Activated naive CD8-positive, alpha-beta T cell treated with anti-CD3 and anti-CD28 coated beads, Interleukin-2, amount 50 U/mL, for 24 hours (primary cell): Measurements from ENCODE around the gene FKRP.
"Not testable (repeated sequence)": the region's sequence is repeated elsewhere in the genome, so short reads cannot be mapped to it uniquely, and the experiment has no call there.

Experiments
- ATAC-seq: fragments of 150-1000 bp; cut with Tn5 transposase; one replicate; pipeline ENCODE4 v1.10.0; 2021
- DNase-seq: peaks from one replicate; pipeline ENCODE4 v3.0.0; 2021
- H3K27ac Mint-ChIP-seq: one replicate; pipeline ENCODE4 v1.8.0; 2021; ENCODE audit warnings: mild to moderate bottlenecking, mixed read lengths
- H3K27me3 Mint-ChIP-seq: one replicate; pipeline ENCODE4 v1.8.0; 2021; ENCODE audit warnings: mixed read lengths
- H3K36me3 Mint-ChIP-seq: one replicate; pipeline ENCODE4 v1.8.0; 2021; ENCODE audit warnings: low read depth, mixed read lengths
- H3K4me1 Mint-ChIP-seq: one replicate; pipeline ENCODE4 v1.8.0; 2021; ENCODE audit warnings: mixed read lengths
- H3K4me3 Mint-ChIP-seq: one replicate; pipeline ENCODE4 v1.8.0; 2021; ENCODE audit warnings: mild to moderate bottlenecking, moderate library complexity, mixed read lengths
- H3K9me3 Mint-ChIP-seq: one replicate; pipeline ENCODE4 v1.8.0; 2021; ENCODE audit warnings: mixed read lengths

The FKRP gene, protein sequence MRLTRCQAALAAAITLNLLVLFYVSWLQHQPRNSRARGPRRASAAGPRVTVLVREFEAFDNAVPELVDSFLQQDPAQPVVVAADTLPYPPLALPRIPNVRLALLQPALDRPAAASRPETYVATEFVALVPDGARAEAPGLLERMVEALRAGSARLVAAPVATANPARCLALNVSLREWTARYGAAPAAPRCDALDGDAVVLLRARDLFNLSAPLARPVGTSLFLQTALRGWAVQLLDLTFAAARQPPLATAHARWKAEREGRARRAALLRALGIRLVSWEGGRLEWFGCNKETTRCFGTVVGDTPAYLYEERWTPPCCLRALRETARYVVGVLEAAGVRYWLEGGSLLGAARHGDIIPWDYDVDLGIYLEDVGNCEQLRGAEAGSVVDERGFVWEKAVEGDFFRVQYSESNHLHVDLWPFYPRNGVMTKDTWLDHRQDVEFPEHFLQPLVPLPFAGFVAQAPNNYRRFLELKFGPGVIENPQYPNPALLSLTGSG

DNA sequence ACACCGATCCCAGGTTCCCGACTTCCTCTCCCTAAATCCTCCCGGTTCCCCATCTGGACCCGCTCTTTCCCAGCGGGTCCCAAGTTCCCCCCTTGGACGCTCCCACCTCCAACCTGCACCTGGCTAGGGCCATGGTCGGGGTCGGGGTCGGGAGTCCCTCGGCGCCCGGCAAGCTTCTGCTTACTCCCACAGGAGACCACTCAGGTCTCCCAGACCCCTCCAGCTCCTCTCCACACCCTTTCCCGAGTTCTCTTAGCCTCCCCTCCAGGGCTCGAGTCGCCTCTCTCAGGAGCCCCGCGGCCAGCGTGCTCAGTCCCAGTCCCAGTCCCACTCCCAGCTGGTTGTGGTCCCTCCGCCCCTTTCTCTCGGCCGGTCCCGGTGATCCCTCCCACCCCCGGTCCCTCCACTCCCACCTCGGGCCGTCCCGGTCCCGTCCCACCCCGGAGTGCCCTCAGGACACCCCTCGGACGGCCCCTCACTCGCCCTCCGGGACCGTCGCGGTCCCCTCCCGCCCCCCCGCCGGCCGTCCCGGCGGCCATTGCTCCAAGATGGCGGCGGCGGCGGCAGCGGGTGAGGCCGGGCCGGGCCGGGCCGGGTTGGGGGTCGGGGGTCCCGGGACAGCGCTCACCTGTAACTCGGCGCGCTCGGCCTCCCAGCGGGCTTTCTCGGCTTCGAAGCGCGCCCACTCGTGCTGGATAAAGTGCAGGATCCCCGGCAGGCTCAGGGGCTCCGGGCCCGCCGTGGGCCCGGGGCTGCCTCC, at the start of gene FKRP:
Gene FKRP (plus strand): TSS at position 537 of the 760 bp plus-strand sequence. CDS start 9,394 bp downstream, outside the sequence.
- peaks cover 16% of the 10 kb centered on the region for H3K36me3 Mint-ChIP-seq
- DNase-seq (peak; percentile 46), ATAC-seq (peak; percentile 38)
- no peaks in the 10 kb centered on the region for H3K27me3 Mint-ChIP-seq
- H3K4me3 Mint-ChIP-seq: peak within 1 kb of the TSS; percentile 93
- peak within 1 kb of the TSS; percentile 88 for H3K27ac Mint-ChIP-seq
- H3K4me1 Mint-ChIP-seq: peaks cover 48% of the 10 kb centered on the region
- no peaks in the 10 kb centered on the region for H3K9me3 Mint-ChIP-seq

DNA sequence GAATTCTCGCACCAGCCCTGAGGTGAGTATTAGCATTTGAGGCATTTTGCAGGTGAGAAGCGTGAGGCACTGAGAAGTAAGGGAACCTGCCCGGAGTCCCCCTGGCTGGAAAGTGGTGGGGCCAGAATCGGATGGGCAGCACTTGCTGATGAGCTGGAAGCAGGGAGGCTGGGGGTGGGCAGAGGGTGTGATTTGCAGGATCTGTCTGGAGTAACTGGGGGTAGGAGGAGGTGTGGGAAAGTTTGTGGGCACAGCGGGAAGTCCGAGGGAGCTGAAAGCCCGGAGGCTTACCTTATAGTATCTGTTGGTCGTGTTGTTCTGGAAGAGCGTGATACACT, 49.0 kb upstream of the FKRP start:
- Mint-ChIP-seq H3K9me3 (no peaks in the 10 kb centered on the region), H3K4me1 (no peaks in the 10 kb centered on the region), H3K4me3 (no peak overlapping the region)

DNA sequence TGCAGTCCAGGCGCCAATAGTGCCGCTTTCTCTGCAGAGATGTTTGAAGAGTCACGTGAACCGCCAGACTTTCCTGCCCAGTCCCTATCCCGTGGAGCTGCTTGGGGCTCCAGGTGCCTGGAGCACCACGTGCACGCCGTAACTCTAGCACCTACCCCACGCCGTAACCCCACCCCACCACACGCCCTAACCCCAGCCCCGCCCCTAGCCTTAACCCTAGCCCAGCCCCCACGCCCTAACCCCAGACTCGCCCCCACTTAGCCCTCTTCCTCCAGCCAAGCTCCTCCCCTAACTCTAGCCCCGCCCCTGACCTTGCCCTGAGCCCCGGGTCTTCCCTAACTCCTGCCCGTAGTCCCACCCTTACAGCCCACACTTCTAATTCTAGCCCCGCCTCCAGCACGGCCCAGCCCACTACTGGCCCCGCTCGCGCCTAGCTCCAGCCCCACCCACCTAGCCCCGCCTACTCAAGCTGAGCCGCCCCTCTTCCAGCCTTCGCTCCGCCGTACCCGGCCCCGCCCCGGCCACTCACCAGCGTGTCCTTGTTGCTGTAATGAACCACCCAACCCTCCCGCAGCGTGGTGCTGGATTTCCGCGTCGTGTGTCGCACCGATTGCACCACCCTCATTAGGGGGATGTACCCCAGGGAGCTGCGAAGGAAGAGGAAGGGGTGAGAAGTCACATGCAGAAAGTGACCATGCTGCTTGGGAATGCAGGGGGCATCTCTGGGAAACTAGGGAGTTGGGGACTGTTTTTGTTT, 48.5 kb upstream of the FKRP start:
- Mint-ChIP-seq H3K9me3 (no peaks in the 10 kb centered on the region), H3K36me3 (peaks cover 49% of the 10 kb centered on the region), H3K4me1 (no peaks in the 10 kb centered on the region), H3K4me3 (no peak overlapping the region), H3K27me3 (no peaks in the 10 kb centered on the region), H3K27ac (no peak overlapping the region)
- DNase-seq: peak; percentile 36
- peak; percentile 48 for ATAC-seq

More for the DNA sequence above, 49.0 kb upstream of the FKRP start:
- ATAC-seq (no peak), DNase-seq (no peak)
- Mint-ChIP-seq H3K27me3 (no peaks in the 10 kb centered on the region), H3K36me3 (peaks cover 50% of the 10 kb centered on the region), H3K27ac (no peak overlapping the region)

DNA sequence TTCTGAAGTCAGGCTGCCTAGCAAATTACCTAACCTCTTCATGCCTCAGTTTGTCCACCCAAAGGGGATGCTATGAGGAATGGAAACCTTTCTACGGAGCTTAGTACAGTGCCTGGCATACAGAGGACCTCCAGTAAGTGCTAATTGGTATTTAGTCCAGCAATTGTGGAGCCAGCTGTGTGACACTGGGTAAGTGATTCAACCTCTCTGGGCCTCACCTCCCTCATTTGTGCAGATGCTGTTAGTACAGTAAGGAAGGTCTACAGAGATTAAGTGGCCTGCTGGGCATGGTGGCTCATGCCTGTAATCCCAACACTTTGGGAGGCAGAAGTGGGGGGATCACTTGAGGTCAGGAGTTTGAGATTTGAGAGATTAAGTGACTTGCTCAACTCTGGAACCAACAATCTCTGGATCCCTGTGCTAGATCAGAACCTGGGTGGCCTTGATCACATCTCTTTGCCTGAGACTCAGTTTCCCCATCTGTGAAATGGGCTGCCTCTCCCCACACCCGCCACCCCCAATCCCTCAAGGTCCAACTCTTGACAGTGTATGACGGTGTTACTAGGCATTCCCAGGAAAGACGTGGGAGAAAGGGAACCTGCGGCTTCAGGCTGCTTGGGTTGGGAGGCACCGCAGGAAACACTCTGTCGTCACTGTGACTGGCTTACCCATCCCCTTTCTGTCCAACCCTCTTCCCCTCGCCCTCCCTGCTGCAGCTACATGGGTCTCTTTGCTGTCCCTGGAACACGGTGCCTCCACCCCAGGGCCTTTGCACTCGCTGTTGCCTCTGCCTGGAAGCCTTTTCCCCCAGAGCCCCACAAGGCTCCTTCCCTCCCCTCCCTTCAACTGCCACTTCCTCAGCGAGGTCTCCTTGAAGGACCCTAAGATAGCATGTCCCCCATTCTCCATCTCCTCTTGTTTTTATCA, 47.2 kb upstream of the FKRP start:
- peak overlapping the region; percentile 72 for H3K27ac Mint-ChIP-seq
- H3K36me3 Mint-ChIP-seq: peaks cover 45% of the 10 kb centered on the region
- DNase-seq (no peak), ATAC-seq (no peak)
- no peaks in the 10 kb centered on the region for H3K9me3 Mint-ChIP-seq
- no peaks in the 10 kb centered on the region for H3K4me1 Mint-ChIP-seq
- H3K4me3 Mint-ChIP-seq: no peak overlapping the region
- no peaks in the 10 kb centered on the region for H3K27me3 Mint-ChIP-seq

DNA sequence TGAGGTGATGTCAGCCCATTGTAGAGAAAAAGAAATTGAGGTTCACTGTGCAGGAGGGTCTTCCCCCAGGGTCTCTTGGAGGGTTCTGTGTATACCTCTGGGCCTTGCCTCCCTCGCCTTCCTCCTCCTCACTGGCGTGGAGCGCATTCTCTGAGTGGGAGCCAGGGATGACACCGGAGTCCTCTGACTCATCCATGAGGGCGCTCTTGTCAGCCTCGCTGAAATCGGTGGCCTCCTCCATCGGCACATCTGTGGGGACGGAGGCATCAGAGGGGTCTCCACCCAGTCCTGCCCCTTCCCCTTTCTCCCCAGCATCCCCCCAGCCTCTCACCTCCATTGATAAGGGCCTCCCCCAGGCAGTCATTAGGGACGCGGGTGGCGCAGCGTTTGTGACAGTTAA, 45.2 kb upstream of the FKRP start:
- H3K4me3 Mint-ChIP-seq: no peak overlapping the region
- no peaks in the 10 kb centered on the region for H3K9me3 Mint-ChIP-seq
- ATAC-seq (no peak), DNase-seq (no peak)
- peaks cover 41% of the 10 kb centered on the region for H3K36me3 Mint-ChIP-seq
- peaks cover 5% of the 10 kb centered on the region for H3K4me1 Mint-ChIP-seq
- H3K27me3 Mint-ChIP-seq: no peaks in the 10 kb centered on the region
- H3K27ac Mint-ChIP-seq: no peak overlapping the region

DNA sequence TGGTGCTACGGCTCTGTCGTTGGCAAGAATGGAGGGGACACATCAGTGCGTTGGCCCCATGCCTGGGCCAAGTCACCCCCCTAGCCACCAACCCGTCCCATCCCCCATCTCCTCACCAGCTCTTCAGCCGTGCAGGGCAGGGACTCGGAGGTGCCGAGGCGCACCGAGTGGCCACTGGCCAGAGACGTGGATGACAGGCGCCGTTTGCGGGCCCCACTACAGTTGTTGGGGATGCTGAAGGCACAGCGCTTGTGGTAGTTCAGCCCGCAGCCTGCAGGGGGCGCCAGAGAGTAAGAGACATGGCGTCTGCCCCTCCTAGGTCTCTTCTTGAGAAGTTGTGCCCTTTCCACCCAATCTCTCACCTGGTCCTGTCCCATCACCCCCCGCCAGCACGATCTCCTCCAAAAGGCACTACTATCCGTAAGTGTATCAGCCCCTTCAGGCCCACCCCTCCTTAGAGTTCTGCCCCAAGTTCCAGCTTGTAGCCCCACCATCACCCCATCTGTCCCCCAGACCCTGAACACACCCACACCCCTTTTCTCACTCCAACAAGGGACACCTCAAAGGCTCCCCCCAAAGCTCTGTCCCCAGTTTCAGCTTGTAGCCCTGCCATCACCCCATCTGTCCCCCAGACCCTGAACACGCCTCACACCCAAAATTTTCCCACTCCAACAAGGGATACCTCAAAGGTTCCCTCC, 41.3 kb upstream of the FKRP start:
- Mint-ChIP-seq H3K27ac (no peak overlapping the region), H3K4me1 (peaks cover 5% of the 10 kb centered on the region), H3K27me3 (no peaks in the 10 kb centered on the region), H3K4me3 (no peak overlapping the region), H3K36me3 (peaks cover 40% of the 10 kb centered on the region), H3K9me3 (no peaks in the 10 kb centered on the region)
- DNase-seq (peak; percentile 93), ATAC-seq (peak; percentile 80)

DNA sequence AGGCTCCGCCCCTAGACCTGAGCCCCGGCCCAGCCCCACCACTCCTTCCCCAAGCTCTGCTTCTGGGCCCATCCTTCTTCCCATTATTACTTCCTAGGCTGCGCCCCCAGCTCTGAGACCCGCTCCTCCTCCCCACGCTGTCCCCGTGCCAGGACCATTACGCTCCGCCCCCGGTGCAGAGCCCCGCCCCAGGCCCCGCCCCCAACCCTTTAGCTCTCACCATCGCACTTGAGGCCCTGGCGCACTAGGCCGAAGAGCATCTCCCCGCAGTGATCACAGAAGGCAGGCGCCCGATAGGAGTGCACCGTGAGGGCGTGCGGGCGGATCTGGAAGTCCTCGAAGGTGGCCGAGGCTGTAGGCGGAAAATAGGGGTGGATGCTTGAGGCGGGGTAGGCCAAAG, 35.2 kb upstream of the FKRP start:
- DNase-seq (no peak), ATAC-seq (no peak)
- H3K4me3 Mint-ChIP-seq: no peak overlapping the region
- peaks cover 18% of the 10 kb centered on the region for H3K4me1 Mint-ChIP-seq
- H3K9me3 Mint-ChIP-seq: no peaks in the 10 kb centered on the region
- no peak overlapping the region for H3K27ac Mint-ChIP-seq
- peaks cover 28% of the 10 kb centered on the region for H3K36me3 Mint-ChIP-seq
- H3K27me3 Mint-ChIP-seq: no peaks in the 10 kb centered on the region

DNA sequence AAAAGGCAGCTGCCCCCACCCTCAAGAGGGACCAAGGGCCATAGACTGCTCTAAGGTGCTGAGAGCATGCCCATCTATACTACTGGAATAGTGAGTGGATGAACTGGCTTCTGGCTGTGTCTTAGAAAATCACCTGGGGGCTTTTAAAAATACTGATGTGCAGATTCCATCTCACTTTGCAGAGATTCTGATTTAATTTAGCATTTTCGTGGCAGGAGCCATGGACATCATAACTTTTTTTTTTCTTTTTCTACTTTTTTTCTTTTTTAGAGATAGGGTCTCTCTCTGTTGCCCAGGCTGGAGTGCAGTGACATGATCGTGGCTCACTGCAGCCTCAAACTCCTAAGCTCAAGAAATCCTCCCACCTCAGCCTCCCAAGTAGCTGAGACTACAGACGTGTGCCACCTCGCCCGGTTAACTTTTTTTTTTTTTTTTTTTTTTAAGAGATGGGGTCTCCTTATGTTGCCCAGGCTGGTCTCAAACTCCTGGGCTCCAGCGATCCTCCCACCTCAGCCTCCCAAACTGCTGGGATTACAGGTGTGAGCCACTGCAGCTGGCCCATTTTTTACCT, 33.0 kb upstream of the FKRP start:
- H3K27ac Mint-ChIP-seq: peak overlapping the region; percentile 86
- not testable (repeated sequence) for DNase-seq, H3K27me3 Mint-ChIP-seq, H3K4me3 Mint-ChIP-seq, ATAC-seq, H3K9me3 Mint-ChIP-seq
- peaks cover 17% of the 10 kb centered on the region for H3K36me3 Mint-ChIP-seq
- peaks cover 22% of the 10 kb centered on the region for H3K4me1 Mint-ChIP-seq

DNA sequence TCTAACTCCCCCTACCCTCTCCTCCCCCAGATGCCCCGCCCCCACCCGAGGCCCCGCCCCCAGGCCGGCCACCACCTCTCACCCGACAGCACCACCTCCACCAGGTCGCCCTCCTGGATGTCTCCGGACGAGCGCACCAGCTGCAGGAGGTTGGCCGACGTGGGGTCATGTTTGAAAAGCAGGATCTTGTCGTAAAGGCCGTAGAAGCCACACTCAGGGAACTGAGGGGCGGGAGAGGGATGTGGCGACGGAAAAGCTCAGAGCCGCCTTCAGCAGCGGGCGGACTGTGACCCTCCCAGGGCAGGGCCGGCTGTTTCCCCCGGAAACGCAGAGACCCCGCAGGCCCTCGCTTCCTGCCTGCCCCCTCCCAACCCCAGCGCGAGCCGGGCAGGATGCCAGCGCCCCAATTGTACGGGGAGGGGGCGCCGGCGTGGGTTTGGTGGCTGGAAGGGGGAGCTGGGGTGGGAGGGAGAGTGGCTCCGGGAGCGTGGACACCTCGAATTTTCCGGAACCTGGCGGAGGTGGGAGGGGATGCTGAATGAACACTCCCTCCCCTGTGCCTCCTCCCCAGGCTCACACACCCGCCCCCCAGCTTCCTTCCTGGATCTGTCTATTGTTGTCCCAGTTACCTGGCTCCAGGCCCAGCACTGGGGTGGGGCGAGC, 31.9 kb upstream of the FKRP start:
- no peaks in the 10 kb centered on the region for H3K9me3 Mint-ChIP-seq

DNA sequence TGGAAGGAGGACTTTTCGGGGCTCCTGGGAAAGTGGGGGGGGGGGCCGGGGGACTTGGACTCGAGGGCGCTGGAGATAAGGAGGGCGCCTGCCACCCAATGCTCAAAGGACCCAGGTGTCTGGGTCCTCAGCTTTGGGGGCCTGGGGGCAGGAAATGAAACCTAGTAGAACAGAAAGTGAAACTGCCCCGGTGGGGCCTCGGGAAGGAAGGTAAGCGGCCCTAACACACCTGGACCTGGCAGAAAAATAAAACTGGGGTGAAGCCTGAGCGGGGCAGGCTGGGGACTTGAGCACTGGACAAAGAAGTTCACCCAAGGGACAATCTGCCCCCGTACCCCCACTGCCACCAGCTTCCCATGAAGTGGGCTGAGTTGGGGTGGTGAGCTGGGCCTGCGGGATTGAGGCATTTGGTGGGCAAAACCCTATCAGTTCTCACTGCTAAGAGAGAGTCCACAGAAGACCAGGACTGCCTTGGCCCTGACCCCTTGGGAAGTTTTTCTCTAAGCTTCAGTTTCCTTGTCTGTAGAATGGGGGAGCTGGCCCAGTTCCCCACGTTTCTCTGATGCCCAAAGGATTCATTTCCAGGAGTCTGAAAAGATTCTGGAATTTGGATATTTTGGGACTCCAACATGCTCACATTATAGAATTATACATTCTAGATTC, 31.3 kb upstream of the FKRP start:
- H3K9me3 Mint-ChIP-seq: no peaks in the 10 kb centered on the region
- no peaks in the 10 kb centered on the region for H3K27me3 Mint-ChIP-seq
- peak; percentile 17 for ATAC-seq
- H3K27ac Mint-ChIP-seq: peak overlapping the region; percentile 86
- peak overlapping the region; percentile 93 for H3K4me3 Mint-ChIP-seq
- H3K4me1 Mint-ChIP-seq: peaks cover 39% of the 10 kb centered on the region
- peak; percentile 65 for DNase-seq
- H3K36me3 Mint-ChIP-seq: peaks cover 15% of the 10 kb centered on the region

More for the DNA sequence above, 31.9 kb upstream of the FKRP start:
- Mint-ChIP-seq H3K27me3 (no peaks in the 10 kb centered on the region), H3K4me3 (peak overlapping the region; percentile 93), H3K36me3 (peaks cover 13% of the 10 kb centered on the region), H3K27ac (peak overlapping the region; percentile 86), H3K4me1 (peaks cover 33% of the 10 kb centered on the region)
- DNase-seq (peak; percentile 74), ATAC-seq (peak; percentile 26)

DNA sequence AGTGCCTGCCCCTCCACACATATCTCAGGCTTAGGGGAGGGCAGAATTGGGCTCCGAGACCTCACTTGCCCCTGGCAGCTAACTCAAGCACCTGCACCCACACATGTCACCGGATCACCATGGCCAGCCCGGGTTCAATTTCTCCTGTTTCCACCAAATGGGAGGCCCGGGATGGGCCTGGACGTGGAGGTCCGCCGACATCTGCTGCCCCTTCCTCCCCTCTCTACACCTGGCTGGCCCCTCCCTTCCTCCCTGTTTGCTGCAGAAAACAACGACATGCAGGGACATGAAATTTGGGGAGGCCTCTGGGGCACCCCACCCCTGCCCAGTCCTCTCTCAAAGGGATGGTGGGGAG, 30.3 kb upstream of the FKRP start:
- no peaks in the 10 kb centered on the region for H3K27me3 Mint-ChIP-seq
- peaks cover 11% of the 10 kb centered on the region for H3K36me3 Mint-ChIP-seq

DNA sequence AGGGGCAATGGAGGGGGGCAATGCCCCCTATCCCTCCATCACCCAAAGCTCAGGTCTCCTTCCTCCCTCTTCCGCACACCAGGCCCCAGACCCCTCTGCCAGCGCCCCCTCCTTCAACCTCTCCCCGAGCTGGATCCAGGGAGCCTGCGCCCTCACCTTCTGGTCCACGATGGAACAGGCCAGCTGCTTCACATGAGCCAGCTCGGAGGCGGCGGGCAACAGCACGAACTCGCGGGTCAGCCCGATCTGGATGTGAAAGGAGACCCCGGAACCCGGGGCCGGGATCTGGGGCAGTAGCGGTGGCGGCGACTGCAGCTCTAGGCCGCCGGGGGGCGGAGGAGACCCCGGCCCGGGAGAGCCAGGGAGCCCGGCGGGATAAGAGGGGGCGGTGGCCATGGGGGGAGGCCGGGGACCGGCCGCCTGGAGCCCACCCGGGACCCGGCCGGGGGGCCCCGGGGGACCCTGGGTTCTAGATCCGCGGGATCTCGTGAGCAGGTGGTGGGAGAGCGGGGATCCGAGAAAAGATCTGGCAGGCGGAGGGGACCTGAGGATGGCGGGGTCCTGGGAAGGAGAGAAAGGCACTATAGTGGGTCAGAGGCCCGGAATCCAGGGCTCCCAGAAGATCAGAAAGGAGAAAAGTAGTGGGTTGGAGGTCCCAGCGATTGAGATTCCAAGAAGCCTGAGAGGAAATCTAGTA, 29.7 kb upstream of the FKRP start:
- H3K27me3 Mint-ChIP-seq: no peaks in the 10 kb centered on the region
- H3K4me3 Mint-ChIP-seq: peak overlapping the region; percentile 93
- no peaks in the 10 kb centered on the region for H3K9me3 Mint-ChIP-seq
- peak overlapping the region; percentile 86 for H3K27ac Mint-ChIP-seq
- H3K4me1 Mint-ChIP-seq: peaks cover 39% of the 10 kb centered on the region
- H3K36me3 Mint-ChIP-seq: peaks cover 13% of the 10 kb centered on the region
- ATAC-seq (no peak), DNase-seq (peak; percentile 21)

More for the DNA sequence above, 30.3 kb upstream of the FKRP start:
- Mint-ChIP-seq H3K4me3 (peak overlapping the region; percentile 93), H3K9me3 (no peaks in the 10 kb centered on the region), H3K27ac (peak overlapping the region; percentile 86), H3K4me1 (peaks cover 39% of the 10 kb centered on the region)
- no peak for ATAC-seq
- no peak for DNase-seq
